ENCODE results near the gene KDM4B. TPM values are rescaled to one million over a fixed set of nuclear protein-coding genes. Genes with fewer than 3 reads are reported as not detected.
A peak's percentile ranks its signal among the peaks of the same experiment; 100 is the strongest.

The KDM4B gene
- total and polyA plus RNA-seq, 7 donors: 9.3 to 45.9 (median 29.5) TPM

GRCh38 chr19:5172859-5173630 lies 204.1 kb downstream of the KDM4B start:
- Histone ChIP-seq H3K27me3 (ENCODE audit: insufficient read depth in 3 of 3, low read length in 2 of 3) (no peaks in the 10 kb centered on the region), H3K4me1 (no peaks in the 10 kb centered on the region), H3K4me3 (no peak overlapping the region), H3K27ac (no peak overlapping the region), H3K36me3 (ENCODE audit: insufficient read depth in 1 of 2, low read depth in 1 of 2) (no peaks in the 10 kb centered on the region), H3K9me3 (no peaks in the 10 kb centered on the region)
- TF ChIP-seq CTCF (IDR thresholded peaks at IDR 0.05): no peak
- intact Hi-C loops (cut with DNase I): no loop called here
- WGBS, 3 donors: 59 to 64% (median 59%) methylated on average over 8 of the region's 8 CpGs
- ATAC-seq: no peak
- peak in 1 of 2 donors; percentile 25 for DNase-seq

- intact Hi-C loops (cut with DNase I): no loop called here
- H3K27me3 ChIP-seq (ENCODE audit: insufficient read depth in 3 of 3, low read length in 2 of 3): no peaks in the 10 kb centered on the region
- H3K36me3 ChIP-seq (ENCODE audit: insufficient read depth in 1 of 2, low read depth in 1 of 2): no peaks in the 10 kb centered on the region
- no peak for ATAC-seq
- 68 to 69% (median 69%) methylated on average over 12 of the region's 12 CpGs for WGBS, 3 donors
- no peak overlapping the region for H3K27ac ChIP-seq
- H3K9me3 ChIP-seq: no peaks in the 10 kb centered on the region
- DNase-seq: no peak
- no peak for TF ChIP-seq CTCF (IDR thresholded peaks at IDR 0.05)
- H3K4me1 ChIP-seq: no peaks in the 10 kb centered on the region
- no peak overlapping the region for H3K4me3 ChIP-seq
Measured at GRCh38 chr19:5173993-5174392, 205.1 kb downstream of the KDM4B start.

- intact Hi-C loops (cut with DNase I): no loop called here
- 75 to 83% (median 81%) methylated on average over 19 of the region's 19 CpGs for WGBS, 3 donors
Measured at GRCh38 chr19:5177745-5178450, 209.0 kb downstream of the KDM4B start.

GRCh38 chr19:5178841-5179240 lies 209.9 kb downstream of the KDM4B start:
- Histone ChIP-seq H3K9me3 (no peaks in the 10 kb centered on the region), H3K36me3 (ENCODE audit: insufficient read depth in 1 of 2, low read depth in 1 of 2) (no peaks in the 10 kb centered on the region), H3K4me1 (no peaks in the 10 kb centered on the region), H3K4me3 (no peak overlapping the region), H3K27me3 (ENCODE audit: insufficient read depth in 3 of 3, low read length in 2 of 3) (peaks cover 0 to 6% (median 0%) of the 10 kb centered on the region in 3 donors), H3K27ac (no peak overlapping the region)
- ATAC-seq (no peak), DNase-seq (no peak)
- intact Hi-C loops (cut with DNase I): no loop called here
- TF ChIP-seq CTCF (IDR thresholded peaks at IDR 0.05): no peak
- WGBS, 3 donors: 94 to 100% (median 98%) methylated on average over 3 of the region's 3 CpGs

More at GRCh38 chr19:5177745-5178450, 209.0 kb downstream of the KDM4B start:
- DNase-seq (no peak), ATAC-seq (no peak)
- Histone ChIP-seq H3K27ac (no peak overlapping the region), H3K4me1 (no peaks in the 10 kb centered on the region), H3K9me3 (no peaks in the 10 kb centered on the region), H3K36me3 (ENCODE audit: insufficient read depth in 1 of 2, low read depth in 1 of 2) (no peaks in the 10 kb centered on the region), H3K27me3 (ENCODE audit: insufficient read depth in 3 of 3, low read length in 2 of 3) (peaks cover 0 to 6% (median 0%) of the 10 kb centered on the region in 3 donors), H3K4me3 (no peak overlapping the region)
- no peak for TF ChIP-seq CTCF (IDR thresholded peaks at IDR 0.05)

Measured in psoas muscle (tissue), 8 donors.